Measurements from ENCODE around the gene OVAAL.

OVAAL gene

DNA sequence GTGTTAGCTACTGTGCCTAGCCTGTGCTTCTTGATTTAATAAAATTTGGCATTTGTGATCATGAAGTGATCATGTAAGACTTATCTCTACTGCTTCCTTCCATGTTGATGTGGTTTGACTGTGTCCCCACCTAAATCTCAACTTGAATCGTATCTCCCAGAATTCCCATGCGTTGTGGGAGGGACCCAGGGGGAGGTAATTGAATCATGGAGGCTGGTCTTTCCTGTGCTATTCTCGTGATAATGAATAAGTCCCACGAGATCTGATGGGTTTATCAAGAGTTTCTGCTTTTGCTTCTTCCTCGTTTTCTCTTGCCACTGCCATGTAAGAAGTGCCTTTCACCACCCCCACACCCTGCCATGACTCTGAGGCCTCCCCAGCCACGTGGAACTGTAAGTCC is at the start of gene OVAAL:
Gene OVAAL (plus strand): TSS at position 301 of the 400 bp plus-strand sequence.
- DNase-seq = no peak

DNA sequence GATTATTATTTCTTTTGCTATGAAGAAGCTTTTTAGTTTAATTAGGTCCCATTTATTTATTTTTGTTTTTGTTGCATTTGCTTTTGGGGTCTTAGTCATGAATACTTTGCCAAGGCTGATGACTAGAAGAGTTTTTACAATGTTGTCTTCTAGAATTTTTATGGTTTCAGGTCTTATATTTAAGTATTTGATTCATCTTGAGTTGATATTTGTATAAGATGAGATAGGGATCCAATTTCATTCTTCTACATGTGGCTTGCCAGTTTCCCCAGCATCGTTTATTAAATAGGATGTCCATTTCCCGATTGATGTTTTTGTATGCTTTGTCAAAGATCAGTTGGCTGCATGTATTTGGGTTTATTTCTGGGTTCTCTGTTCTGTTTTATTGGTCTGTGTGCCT is 47.9 kb upstream of the OVAAL start:
- no peak for DNase-seq

DNA sequence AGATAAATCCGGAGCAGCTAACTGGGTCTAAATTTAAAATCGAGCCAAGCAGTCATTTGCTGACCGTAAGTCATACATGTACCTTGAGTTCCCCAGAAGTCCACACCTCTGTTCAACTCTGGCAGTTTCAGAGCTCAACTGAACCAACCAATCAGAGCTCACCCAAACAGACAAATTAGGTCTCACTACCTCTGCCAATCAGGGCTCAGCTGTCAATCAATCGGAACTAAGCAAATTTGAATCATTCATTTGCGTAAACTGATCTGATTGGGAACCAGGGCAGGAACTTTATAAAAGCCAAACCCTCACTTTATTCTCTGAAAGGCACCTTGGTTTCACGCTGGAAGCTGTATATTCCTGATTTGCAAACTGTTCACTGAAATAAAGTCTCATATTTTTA is 45.2 kb upstream of the OVAAL start:
- DNase-seq = no peak

DNA sequence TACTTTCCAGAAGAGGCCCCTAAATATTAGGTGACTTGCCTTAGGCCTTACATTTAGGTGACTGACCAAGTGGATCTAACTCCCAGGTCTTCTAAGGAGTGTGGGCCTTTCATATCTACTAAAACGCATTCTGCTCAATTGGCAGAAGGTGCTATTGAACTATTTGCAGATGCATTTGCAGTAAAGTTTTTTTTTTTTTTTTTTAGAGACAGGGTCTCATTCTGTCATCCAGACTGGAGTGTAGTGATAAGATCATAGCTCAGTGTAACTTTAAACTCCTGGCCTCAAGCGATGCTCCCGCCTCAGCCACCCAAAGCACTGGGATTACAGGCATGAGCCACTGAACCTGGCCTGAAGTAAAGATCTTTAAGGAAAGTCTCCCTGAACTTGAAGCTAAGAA is 43.4 kb upstream of the OVAAL start:
- no peak for DNase-seq

DNA sequence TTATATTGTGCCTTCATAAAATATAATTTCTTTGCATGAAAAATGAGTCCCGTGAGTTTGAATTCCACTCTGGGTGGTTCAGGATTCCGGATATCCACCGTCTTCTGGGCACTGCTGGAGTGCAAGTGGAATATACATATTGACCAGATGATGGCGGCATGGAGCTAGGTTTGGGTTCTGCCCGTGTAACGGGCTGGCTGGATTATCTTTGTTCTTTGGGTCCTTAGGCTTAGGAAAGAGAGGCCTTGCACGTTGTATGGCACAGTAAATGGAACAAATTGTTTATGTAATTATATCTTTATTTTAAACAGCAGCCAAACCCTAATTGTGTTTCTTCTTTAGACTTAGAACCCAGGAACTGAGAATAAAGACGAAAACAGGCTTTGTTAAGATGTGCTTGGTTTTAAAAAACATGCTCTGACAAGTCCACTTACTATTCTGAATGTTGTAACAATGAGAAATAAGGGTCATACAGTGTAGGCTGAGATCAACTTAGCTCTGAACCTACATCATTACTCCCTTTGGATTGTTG is 42.8 kb upstream of the OVAAL start:
- peak; percentile 62 for DNase-seq

DNA sequence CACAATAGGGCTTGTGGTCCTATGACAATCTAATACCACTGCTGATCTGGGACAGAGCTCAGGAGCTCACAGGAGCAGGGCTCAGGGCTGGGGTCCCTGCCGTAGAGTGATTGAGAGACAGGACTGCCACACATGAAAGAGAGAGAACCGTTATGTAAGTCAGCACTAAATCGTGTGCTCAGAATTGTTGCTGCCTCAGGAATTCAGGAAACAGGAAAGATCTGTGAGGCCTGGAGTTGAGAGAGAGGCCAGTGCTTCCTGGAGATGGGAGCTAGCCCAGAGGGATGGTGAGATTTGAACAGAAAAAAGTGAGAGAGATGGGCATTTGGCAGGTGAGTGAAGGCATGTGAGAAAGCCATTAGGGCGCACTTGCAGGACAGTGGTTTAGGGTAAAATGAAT is 38.9 kb upstream of the OVAAL start:
- no peak for DNase-seq

DNA sequence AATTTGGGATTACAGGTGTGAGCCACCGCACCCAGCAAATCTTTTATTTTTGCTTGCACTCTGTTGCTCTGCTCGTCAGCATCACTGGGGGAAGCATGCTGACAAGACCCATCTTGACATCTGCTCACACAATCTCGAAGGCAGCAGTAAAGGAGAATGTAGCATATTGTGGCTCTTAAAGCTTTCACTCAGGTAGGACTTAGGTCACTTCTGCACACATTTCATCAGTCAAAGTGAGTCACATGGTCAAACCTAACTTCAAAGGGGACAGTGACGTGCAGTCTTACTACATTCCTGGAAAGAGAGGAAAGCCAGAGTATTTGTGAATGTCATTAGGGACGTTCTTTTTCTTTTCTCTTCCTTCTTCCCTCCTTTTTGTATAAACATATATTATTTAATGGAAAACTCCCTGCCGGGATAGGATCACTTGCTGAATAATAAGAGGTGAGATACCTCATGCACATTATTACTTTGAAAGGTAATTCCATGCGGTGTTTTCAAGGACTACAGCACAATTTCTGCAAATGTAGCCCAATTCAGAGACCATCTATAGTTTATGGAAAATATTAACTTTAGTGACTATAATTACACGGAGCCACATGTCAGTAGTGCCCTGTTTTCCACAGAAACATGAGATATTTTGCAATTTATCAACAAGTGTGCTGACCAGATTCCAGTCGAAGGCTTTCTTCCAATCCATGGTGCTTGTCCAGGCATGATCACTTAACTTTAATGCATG is 37.1 kb upstream of the OVAAL start:
- no peak for DNase-seq

DNA sequence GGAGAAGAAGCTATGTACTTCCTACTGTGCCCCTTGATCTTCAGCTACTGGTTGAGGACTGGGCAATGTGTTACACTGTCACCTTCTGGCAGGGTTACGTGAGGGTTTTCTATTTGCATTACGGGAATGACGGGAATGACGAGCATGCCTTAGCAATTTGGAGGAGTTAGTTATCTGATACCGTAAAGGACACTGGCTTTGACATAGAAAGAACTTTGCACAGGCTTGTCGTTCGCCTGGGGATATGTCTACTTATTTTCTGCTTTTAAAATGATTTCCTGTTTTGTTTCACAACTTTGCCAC is 36.6 kb upstream of the OVAAL start:
- no peak for DNase-seq

DNA sequence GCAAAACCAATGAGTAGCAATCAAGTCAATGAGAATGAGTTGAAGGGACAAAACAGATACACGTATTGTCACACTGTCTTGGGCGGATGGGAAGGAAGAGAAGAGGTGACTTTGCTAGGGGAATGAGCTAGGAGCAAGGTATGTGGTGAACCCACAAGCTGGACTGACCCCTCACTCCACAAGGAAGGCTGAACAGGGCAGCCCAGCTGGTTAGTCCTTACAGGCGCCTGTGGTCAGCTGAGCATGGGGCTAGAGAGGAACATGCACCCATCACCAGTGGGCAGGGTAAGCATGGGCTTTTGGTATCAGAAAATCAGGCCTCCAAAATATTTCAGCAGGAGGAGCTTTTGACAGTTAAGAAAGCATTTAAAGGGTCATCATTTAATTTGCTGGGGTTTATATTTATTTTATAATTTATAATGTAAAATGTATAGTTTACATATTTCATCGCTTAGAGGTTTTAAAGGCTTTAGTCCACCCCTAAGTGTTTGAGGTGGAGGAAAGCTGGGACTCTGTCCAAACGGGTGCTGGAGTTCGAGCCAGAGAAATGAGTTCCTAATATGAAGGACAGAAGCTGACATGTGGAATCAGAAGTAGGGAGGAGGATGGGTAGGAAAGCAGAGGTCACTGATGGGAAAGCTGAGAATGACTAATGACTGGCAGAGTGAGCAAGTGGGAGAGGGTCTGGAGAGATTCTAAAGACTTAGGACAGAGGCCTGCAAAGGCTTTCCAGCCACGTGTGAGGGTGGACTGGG is 34.4 kb upstream of the OVAAL start:
- no peak for DNase-seq

DNA sequence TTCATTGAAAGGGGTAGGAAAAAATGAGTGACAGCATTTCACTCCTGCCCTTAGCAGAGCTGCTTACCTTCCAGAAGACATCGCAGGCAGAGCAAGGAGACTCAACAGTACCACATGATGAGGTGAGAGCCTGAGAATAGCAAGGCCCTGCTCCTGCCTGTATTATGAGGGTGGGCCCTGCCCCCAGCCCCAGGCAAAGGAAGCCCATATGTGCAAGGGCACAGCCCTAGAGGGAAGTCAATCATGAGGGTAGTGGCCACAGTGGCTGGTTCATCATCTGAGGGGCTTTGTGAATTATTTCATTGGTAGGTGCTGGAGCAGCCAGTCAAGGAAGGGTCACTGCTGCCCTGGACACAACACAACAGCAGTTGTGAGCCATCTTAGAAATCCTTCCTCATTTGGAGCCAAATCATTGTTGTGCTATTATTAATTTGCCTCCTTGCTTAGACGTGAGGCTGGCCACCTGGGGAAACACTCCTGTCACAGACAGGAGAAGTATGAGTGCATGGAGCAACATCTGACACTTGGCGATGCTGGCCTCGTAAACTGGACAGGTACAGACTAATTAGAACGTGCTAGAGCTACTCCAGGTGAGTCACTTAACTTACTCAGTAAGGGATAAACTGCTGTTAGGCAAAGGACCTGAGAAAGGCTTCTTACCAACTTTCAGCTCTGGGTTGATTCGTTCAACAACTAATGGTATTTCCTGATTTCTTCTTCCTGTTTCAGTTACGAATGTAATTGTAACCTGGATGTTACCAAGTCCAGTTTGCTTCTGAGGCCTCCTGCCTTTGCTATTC is 33.6 kb upstream of the OVAAL start:
- DNase-seq = no peak

DNA sequence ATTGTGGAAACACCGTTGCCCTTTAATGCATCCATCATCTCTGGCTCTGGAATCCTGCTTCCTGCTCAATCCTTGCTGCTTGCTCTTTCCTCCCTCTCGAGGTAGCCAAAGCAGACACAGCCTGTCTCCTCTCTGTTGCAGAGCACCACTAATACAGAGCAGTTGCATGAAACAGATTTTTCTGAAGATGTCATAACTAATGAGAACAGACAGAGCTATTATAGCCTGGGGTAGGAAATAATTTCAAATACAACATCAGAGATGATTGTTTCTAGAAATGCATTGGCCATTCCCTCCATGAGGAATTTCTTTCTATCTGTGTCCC is 33.1 kb upstream of the OVAAL start:
- no peak for DNase-seq

DNA sequence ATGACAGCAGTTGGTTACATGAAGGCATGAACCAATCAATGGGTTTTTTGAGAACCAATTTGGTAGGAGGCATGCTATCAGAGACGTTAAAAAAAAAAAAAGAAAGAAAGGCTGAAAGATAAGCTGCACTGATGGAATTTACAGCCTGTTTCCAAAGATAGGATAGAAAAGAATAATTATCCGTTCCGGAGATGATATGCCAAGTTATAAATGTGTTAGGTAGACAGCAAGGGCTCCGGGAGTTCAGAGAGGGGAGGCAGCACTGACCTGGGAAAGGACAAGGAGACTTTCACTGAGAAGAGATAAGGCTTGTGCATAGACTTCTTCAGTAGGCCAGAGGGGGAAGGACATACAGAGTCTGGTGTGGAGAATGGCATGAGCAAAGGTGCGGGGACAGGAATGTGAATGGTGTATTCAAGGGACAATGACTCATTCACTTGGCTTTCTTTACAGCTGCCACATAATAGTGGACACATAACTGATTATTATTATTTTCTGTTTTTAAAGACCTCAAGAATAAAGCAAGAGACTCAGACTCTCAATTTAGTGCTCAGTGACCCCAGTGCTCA is 31.6 kb upstream of the OVAAL start:
- no peak for DNase-seq

DNA sequence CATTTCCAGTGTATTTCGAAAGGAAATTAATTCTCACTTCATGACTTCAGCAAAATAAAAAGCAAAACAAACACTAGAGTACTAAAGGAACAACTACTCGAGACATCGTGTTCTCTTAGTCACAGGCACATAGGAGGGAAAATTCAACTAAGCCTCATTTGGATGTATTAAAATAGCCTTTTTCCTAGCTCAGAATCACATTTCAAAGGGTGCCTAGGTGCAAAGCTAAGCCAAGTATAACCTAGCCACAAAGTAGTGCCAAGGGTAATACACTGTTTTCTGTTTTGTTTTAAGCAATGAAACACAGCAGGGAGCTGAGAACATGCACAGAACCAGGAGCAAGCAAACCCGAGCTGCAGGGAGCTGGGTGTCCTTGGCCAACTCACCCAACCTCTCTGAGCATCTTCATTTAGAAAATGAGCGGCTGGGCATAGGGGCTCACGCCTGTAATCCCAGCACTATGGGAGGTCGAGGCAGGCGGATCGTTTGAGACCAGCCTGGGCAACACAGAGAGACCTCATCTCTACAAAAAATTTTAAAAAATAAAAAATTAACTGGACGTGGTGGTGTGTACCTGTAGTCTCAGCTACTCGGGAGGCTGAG is 29.8 kb upstream of the OVAAL start:
- DNase-seq = no peak

DNA sequence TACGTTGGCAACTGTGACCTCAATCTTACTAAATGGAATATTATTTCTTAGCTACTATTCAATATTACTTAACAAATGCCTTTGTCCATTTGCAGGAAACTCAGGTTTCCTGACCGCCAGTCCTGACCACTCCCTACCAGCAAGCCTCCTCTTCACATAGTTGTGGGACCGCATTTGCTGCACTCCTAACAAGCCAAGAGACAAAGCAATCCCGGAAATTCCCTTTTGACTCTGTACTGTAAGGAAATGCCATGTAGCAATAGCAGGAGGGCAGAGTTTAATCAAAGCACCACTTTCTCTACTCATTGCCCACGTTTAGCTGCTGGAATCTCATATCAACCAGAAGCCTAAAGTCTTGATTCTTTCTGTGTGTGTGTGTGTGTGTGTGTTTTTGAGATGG is 28.3 kb upstream of the OVAAL start:
- no peak for DNase-seq

DNA sequence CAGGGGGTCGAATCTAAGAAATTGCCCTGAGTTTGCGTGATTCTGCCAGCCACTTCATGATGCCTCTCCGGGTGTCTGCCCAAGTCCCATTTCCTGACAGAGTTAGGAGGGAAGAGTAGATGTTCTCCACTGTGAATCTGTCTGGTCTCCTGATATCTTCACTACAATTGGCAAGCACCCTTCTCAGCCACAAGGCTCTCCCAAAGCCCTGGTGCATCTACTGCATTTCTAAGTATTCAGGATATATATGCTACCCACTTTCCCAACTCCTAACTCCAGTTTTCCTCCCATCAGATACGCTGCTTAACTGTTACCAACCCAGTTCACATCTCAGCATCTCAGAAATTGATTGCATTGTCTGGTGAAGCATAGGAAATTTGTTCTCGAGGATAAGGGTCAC is 25.9 kb upstream of the OVAAL start:
- no peak for DNase-seq

DNA sequence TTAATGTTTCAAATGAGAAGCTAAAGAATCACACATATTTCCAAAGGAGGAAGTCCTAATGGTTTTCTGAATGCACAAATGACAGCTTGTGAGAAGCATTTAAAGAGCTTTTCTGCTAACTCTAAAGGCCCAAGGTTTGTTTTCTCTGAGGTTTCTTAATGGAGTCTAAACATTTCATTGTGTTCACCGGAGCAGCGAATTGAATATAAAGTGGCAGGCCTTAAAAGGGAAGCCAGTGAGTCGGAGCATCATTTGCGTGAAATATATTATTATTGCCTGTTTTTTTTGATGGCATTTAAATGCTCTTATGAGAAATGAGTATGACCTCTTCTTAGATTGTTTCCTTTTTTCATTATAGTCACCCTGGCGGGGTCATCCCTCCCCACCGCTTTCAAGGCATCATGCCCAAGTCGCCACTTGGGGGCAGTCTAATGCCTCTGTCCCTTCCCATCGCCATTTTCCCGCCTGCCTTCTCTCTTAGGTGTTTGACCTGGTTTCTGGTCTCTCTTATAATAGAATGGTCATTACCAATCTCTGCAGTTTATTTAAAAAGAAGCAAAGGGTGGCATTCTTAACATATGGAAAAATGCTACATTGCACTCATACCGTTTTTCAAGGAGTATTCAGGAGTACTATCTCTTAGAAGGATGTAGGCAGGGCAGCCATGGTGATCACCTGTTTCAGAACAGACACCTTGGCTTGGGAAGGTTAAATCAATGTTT is 25.3 kb upstream of the OVAAL start:
- peak; percentile 2 for DNase-seq

DNA sequence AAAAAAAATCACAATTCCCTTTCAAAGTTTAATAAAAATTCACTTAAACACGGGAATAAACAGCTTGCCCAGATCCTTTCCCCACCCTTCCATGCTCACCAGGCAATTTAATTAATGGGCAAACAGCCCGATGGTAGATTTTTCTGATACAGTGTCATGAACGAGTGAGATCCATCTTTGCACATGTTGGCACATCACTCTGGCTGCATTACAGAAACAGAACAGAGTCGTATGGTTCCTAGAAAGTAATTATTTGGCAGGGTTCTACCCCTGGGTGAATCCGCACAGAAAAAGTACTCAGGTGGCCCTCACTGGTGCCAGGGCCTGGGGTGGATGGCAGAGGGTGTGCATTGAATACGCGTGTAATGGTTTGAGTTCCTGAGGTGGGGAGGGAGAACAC is 24.6 kb upstream of the OVAAL start:
- no peak for DNase-seq

DNA sequence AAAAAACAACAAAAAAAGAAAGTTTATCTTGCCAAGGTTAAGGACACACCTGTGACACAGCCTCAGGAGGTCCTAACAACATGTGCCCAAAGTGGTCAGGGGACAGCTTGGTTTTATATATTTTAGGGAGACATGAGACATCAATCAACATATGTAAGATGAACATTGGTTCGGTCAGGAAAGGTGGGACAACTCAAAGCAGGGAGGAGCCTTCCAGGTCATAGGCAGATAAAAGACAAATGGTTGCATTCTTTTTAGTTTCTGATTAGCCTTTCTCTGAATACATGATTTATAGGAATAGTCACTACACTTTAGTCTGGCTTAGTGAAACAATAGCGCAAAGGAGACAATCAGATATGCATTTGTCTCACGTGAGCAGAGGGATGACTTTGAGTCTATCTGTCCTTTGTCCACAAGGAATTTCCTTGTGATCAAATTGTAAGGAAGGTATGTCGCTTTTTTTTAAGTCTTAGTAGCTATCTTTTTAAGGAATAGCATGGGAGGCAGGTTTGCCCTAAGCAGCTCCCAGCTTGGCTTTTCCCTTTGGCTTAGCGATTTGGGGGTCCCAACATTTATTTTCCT is 23.3 kb upstream of the OVAAL start:
- DNase-seq = no peak

DNA sequence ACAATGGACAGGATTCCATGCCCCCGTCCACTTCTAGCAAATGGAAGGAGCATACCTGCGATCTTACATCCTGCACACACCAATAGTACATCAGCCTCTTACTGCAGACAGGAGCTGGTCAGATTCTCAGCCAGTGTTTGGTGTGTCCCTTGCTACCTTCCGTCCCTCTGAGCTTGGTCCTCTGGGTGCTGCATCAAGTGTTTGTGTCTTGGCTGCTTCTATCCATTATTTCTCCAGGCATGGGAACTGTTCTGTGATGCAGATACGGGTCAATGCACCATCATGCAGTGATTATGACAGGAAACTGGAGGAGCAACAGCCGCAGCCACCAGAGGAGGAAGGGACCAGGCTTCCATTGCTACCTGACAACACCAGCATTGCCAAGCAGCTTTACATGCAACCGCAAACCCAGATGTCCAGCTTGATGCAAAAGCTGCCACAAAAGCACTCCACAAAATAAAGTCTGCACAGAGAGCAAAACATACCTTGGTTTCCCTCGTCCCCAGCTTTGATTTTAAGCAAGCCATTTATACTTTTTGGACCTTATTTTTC is 21.9 kb upstream of the OVAAL start:
- no peak for DNase-seq

DNA sequence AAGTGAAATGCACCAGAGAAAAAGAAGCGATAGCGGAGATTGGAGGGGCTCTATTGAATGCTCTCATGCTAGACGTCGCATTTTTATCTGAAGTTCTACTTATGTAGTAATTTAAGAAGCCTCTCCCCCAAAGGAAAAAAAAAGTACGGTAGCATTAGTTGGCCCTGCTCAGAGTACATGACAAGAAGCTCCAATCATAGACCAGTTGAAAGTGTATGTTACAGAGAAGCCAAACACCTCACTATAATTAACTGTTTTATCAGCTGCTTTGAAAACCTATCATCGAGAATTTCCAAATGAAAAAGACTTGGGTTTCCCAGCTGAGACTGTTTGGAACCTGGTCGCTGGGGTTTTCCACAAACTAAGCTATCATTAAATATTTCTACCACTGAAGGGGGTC is 19.6 kb upstream of the OVAAL start:
- no peak for DNase-seq

DNA sequence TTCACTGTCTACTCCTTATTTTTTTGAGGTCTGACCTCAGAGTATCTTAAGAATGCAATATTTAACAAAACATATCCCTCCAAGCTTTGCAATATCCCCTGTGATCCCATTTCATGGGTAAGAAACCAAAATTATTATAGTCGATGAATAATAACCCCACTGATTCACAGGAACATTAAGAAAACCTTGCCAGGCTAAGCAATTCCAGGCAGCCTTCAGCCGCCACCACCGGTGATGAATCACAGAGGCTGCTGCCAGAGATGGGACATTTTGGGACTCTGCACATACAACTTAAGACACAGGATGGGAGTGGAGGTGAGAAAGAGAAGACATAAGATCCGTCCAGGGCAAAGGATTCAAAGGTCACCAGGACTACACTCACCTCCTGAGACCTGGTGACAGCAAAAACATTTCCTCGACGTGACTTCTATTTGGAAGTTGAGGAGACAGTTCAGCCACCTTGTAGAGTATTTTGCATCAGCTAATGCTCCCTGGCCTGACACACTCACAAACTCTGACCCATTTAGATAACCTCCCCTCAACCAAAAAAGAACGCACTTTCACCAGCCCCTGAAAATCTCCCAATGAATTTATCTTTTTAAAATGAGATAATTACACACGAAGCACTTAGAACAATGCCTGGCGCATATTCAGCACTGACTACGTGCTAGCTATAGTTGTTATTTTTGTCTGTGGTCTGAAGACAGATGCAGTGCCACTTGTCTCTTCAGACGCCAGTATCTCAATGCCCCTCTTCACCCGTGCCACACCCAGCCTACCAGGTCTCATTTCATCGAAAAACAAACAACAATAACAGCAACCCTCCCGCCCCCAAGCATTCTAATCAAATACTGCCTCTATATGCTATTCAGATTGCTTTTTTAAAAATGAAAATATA is 17.8 kb upstream of the OVAAL start:
- no peak for DNase-seq
